ENCODE data around the gene OPHN1. TPM values are rescaled to one million over a fixed set of nuclear protein-coding genes. Genes with fewer than 3 reads are reported as not detected.

The OPHN1 gene
- total and polyA plus RNA-seq, 2 of the 13 experiments (the other 11 are each of a cell fraction or from before 2014, with no cell fraction given), result 1.6 to 1.7 TPM

DNA sequence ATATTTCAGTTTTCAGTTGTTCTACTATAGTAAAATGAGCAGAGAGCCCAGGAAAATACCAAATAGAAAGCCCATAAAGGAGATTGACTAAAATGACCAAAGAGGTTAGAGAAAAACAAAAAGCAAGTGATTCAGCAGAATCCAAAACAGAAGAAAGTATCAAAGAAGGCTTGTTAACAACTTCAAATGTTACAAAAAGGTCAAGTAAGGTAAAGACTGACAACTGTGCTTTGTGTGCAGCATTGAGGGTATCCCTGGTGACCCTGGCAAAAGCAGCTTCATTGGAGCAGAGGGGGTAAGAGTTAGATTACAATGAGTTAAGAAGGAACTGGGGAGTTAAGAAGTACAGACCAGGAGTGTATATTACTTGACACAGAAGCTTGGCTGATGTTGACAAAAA is 317.9 kb downstream of the OPHN1 start:
- ATAC-seq (no peak), FAIRE-seq (no peak), DNase-seq (ENCODE audit: low spot score) (no peak)
- Histone ChIP-seq H4K20me1 (ENCODE audit: insufficient read depth, low read length) (no peaks in the 10 kb centered on the region), H3K27ac (ENCODE audit: extremely low read length, insufficient read depth, low read length) (no peak overlapping the region), H3K36me3 (replicated peaks in 1 of 2; ENCODE audit: control insufficient read depth in 1 of 2, insufficient read depth in 2 of 2, low read length in 2 of 2) (no peaks in the 10 kb centered on the region), H3K27me3 (ENCODE audit: control insufficient read depth in 1 of 2, insufficient read depth in 2 of 2, low read length in 2 of 2) (no peaks in the 10 kb centered on the region), H3K9ac (ENCODE audit: insufficient read depth, low read depth, low read length) (no peak overlapping the region), H3K9me3 (ENCODE audit: low read length) (no peaks in the 10 kb centered on the region), H3K4me2 (ENCODE audit: low read depth, low read length) (no peak overlapping the region), H3K79me2 (ENCODE audit: insufficient read depth, low read length) (no peaks in the 10 kb centered on the region), H3K4me3 (replicated peaks in 1 of 3; ENCODE audit: insufficient read depth in 1 of 3, low read depth in 2 of 3, low read length in 3 of 3) (no peak overlapping the region), H2AFZ (ENCODE audit: low read length) (no peak overlapping the region), H3K4me1 (ENCODE audit: insufficient read depth, low read length) (no peaks in the 10 kb centered on the region)
- BruUV-seq (replicated peaks), result no TSS peak
- no peak for TF ChIP-seq ZNF530 (CRISPR knock-in tag; IDR thresholded peaks at IDR 0.05; ENCODE audit: low read depth)
- TF ChIP-seq ZNF34 (CRISPR knock-in tag; IDR thresholded peaks at IDR 0.05; ENCODE audit: borderline replicate concordance), result no peak
- TF ChIP-seq, protein P1, sequence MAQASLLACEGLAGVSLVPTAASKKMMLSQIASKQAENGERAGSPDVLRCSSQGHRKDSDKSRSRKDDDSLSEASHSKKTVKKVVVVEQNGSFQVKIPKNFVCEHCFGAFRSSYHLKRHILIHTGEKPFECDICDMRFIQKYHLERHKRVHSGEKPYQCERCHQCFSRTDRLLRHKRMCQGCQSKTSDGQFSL (CRISPR knock-in tag; IDR thresholded peaks at IDR 0.05), result no peak
- TF ChIP-seq, protein P2, sequence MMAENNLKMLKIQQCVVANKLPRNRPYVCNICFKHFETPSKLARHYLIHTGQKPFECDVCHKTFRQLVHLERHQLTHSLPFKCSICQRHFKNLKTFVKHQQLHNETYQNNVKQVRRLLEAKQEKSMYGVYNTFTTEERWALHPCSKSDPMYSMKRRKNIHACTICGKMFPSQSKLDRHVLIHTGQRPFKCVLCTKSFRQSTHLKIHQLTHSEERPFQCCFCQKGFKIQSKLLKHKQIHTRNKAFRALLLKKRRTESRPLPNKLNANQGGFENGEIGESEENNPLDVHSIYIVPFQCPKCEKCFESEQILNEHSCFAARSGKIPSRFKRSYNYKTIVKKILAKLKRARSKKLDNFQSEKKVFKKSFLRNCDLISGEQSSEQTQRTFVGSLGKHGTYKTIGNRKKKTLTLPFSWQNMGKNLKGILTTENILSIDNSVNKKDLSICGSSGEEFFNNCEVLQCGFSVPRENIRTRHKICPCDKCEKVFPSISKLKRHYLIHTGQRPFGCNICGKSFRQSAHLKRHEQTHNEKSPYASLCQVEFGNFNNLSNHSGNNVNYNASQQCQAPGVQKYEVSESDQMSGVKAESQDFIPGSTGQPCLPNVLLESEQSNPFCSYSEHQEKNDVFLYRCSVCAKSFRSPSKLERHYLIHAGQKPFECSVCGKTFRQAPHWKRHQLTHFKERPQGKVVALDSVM (CRISPR knock-in tag; IDR thresholded peaks at IDR 0.05), result no peak
- TF ChIP-seq, protein P3, sequence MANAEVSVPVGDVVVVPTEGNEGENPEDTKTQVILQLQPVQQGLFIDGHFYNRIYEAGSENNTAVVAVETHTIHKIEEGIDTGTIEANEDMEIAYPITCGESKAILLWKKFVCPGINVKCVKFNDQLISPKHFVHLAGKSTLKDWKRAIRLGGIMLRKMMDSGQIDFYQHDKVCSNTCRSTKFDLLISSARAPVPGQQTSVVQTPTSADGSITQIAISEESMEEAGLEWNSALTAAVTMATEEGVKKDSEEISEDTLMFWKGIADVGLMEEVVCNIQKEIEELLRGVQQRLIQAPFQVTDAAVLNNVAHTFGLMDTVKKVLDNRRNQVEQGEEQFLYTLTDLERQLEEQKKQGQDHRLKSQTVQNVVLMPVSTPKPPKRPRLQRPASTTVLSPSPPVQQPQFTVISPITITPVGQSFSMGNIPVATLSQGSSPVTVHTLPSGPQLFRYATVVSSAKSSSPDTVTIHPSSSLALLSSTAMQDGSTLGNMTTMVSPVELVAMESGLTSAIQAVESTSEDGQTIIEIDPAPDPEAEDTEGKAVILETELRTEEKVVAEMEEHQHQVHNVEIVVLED (CRISPR knock-in tag; IDR thresholded peaks at IDR 0.05; ENCODE audit: borderline replicate concordance), result no peak
- no peak for TF ChIP-seq MLLT10 (CRISPR knock-in tag; IDR thresholded peaks at IDR 0.05)
- TF ChIP-seq HDAC2 (CRISPR knock-in tag; IDR thresholded peaks at IDR 0.05), result no peak
- TF ChIP-seq SAFB2 (CRISPR knock-in tag; IDR thresholded peaks at IDR 0.05; ENCODE audit: borderline replicate concordance, low read depth), result no peak
- no peak for TF ChIP-seq ZNF709 (CRISPR knock-in tag; IDR thresholded peaks at IDR 0.05)
- no peak for TF ChIP-seq ISL2 (CRISPR knock-in tag; IDR thresholded peaks at IDR 0.05)
- TF ChIP-seq RFX3 (CRISPR knock-in tag; IDR thresholded peaks at IDR 0.05), result no peak
- no peak for TF ChIP-seq U2AF1 (optimal IDR thresholded peaks at IDR 0.05; ENCODE audit: low read depth, low read length)
- CTCF ChIA-PET (ENCODE audit: low intra/inter-chr PET ratio, low total read pairs), result no interaction called here
- POLR2A ChIA-PET, result no interaction called here
- in situ Hi-C loops (cut with HindIII; ENCODE audit: extremely low pct_ligation_motif_present, low pct_unique_long_range_greater_than_20kb) (no loop called here), intact Hi-C loops (cut with micrococcal nuclease; ENCODE audit: unreplicated experiment) (no loop called here)

All from HepG2 (cell line).